HepG2 (cell line): ENCODE results near the gene EMILIN1. TPM values are rescaled to one million over a fixed set of nuclear protein-coding genes. Genes with fewer than 3 reads are reported as not detected.

Source experiments
- ATF4 ChIP-seq, 2 experiments: fragments of 450-650 bp in 1 of 2; sonication (generic) in 1 of 2; formaldehyde crosslinking; IDR thresholded peaks; 2 replicates each; pipeline versions ENCODE4 v1.5.0 to v1.8.0; 2020 to 2022; ENCODE audit warnings: mild to moderate bottlenecking in 1 of 2, missing genetic modification reagents in 1 of 2
- ATF7-NPFF ChIP-seq: sonication (generic); formaldehyde crosslinking; IDR thresholded peaks from 2 replicates; pipeline ENCODE4 v1.8.1; 2023; ENCODE audit warnings: mild to moderate bottlenecking, low read depth, missing genetic modification reagents, moderate library complexity
- CEBPZ ChIP-seq: IDR thresholded peaks from 2 replicates; pipeline ENCODE4 v1.6.1; 2012; ENCODE audit warnings: low read length, improper control_type of control experiment
- FOSL1 ChIP-seq: sonication (generic); formaldehyde crosslinking; IDR thresholded peaks from 2 replicates; pipeline ENCODE4 v1.9.0; 2021; ENCODE audit warnings: missing genetic modification reagents, borderline replicate concordance
- FOXP1 ChIP-seq, 2 experiments: fragments of 450-650 bp in 1 of 2; IDR thresholded peaks; 2 replicates each; pipeline ENCODE4 v1.6.1; 2017 to 2018; ENCODE audit warnings: antibody characterized with exemption in 1 of 2
- HNRNPH1 ChIP-seq: fragments of 200-400 bp; formaldehyde crosslinking; optimal IDR thresholded peaks from 2 replicates; pipeline ENCODE3; 2017; ENCODE audit warnings: mild to moderate bottlenecking, low read depth, low read length
- HNRNPUL1 ChIP-seq: fragments of 200-400 bp; formaldehyde crosslinking; IDR thresholded peaks from 2 replicates; pipeline ENCODE4 v1.6.1; 2017; ENCODE audit warnings: low read depth, mild to moderate bottlenecking, low read length, moderate library complexity
- KMT2B ChIP-seq: IDR thresholded peaks from 2 replicates; pipeline ENCODE4 v1.6.1; 2016; ENCODE audit warnings: missing genetic modification reagents, missing compliant biosample characterization
- MED8 ChIP-seq: sonication (generic); formaldehyde crosslinking; IDR thresholded peaks from 2 replicates; pipeline ENCODE4 v1.8.1; 2023; ENCODE audit warnings: mild to moderate bottlenecking, missing genetic modification reagents; ENCODE audit not compliant: insufficient replicate concordance
- NFE2L1 ChIP-seq: sonication (generic); formaldehyde crosslinking; IDR thresholded peaks from 2 replicates; pipeline ENCODE4 v1.4.0; 2020; ENCODE audit warnings: missing genetic modification reagents, mild to moderate bottlenecking, borderline replicate concordance
- NFE2L2 ChIP-seq: fragments of 150-350 bp; IDR thresholded peaks from 2 replicates; pipeline ENCODE4 v1.6.1; 2014; ENCODE audit warnings: low read length
- NFKB2 ChIP-seq: sonication (generic); formaldehyde crosslinking; IDR thresholded peaks from 2 replicates; pipeline ENCODE4 v1.4.0; 2020; ENCODE audit warnings: missing genetic modification reagents, borderline replicate concordance
- RCOR2 ChIP-seq: IDR thresholded peaks from 2 replicates; pipeline ENCODE4 v1.6.1; 2016; ENCODE audit warnings: missing biosample characterization, missing genetic modification reagents
- SMYD3 ChIP-seq: sonication (generic); formaldehyde crosslinking; IDR thresholded peaks from 2 replicates; pipeline ENCODE4 v1.8.1; 2023; ENCODE audit warnings: mild to moderate bottlenecking, missing genetic modification reagents
- ZBTB42 ChIP-seq: sonication (generic); formaldehyde crosslinking; IDR thresholded peaks from 2 replicates; pipeline ENCODE4 v1.5.0; 2020; ENCODE audit warnings: mild to moderate bottlenecking, missing genetic modification reagents
- polyA plus RNA-seq, 8 experiments: library from polyadenylated mRNA; depleted of rRNA in 3 of 8; stranded (reverse) in 7 of 8; unstranded in 1 of 8; fragments of >200 nt; fragmentation: Illumina TruSeq in 4 of 8; extraction: Trizol in 4 of 8; gene quantifications; 2 replicates each; pipeline versions ENCODE4 v1.2.1 to v1.2.3, GENCODE V29; 2011 to 2016; ENCODE audit warnings: low read depth in 4 of 8, missing spikeins in 1 of 8, mixed read lengths in 1 of 8; ENCODE audit not compliant: insufficient read depth in 1 of 8
- total RNA-seq, 5 experiments: library from RNA; depleted of rRNA; stranded (reverse); fragments of >200 nt; fragmentation: Illumina TruSeq; extraction: Trizol; gene quantifications; 2 replicates each; pipeline ENCODE4 v1.2.3, GENCODE V29; 2016; ENCODE audit warnings: low read depth in 1 of 5
- TF ChIP-seq, protein P1 (sequence below): sonication (generic); formaldehyde crosslinking; IDR thresholded peaks from 2 replicates; pipeline ENCODE4 v1.4.0; 2020; ENCODE audit warnings: missing genetic modification reagents
- TF ChIP-seq, protein P2 (sequence below): sonication (generic); formaldehyde crosslinking; IDR thresholded peaks from 2 replicates; pipeline ENCODE4 v1.8.1; 2023; ENCODE audit warnings: mild to moderate bottlenecking, missing genetic modification reagents
- TF ChIP-seq, protein P3 (sequence below): sonication (generic); formaldehyde crosslinking; IDR thresholded peaks from 2 replicates; pipeline ENCODE4 v1.4.0; 2020; ENCODE audit warnings: missing genetic modification reagents, borderline replicate concordance

Gene EMILIN1
- total and polyA plus RNA-seq, 2 of the 13 experiments (the other 11 are each of a cell fraction or from before 2014, with no cell fraction given), result 8.1 to 9.7 TPM

GRCh38 chr2:27071277-27071989 lies 7.0 kb upstream of the EMILIN1 start, which contains the start of gene OST4 (continued):
- TF ChIP-seq HNRNPUL1 (no peak), CEBPZ (no peak), FOXP1 (IDR thresholded peaks at IDR 0.05) (no peak), FOXP1 (CRISPR knock-in tag; IDR thresholded peaks at IDR 0.05) (no peak), MED8 (no peak), KMT2B (CRISPR knock-in tag) (peak; percentile 89), NFKB2 (CRISPR knock-in tag) (0 out of 2 replicates have a peak, but pooled peaks have one; percentile 18), RCOR2 (CRISPR knock-in tag) (no peak), SMYD3 (CRISPR knock-in tag) (peak; percentile 17; the same call in 1 of the 2 replicates), HNRNPH1 (no peak), NFE2L2 (no peak), FOSL1 (CRISPR knock-in tag) (no peak), ZBTB42 (CRISPR knock-in tag) (peak; percentile 94; the same call in 1 of the 2 replicates), ATF7-NPFF (CRISPR knock-in tag) (peak; percentile 63), ATF4 (CRISPR knock-in tag; IDR thresholded peaks at IDR 0.05) (no peak), NFE2L1 (no peak)
- TF ChIP-seq, protein P1, sequence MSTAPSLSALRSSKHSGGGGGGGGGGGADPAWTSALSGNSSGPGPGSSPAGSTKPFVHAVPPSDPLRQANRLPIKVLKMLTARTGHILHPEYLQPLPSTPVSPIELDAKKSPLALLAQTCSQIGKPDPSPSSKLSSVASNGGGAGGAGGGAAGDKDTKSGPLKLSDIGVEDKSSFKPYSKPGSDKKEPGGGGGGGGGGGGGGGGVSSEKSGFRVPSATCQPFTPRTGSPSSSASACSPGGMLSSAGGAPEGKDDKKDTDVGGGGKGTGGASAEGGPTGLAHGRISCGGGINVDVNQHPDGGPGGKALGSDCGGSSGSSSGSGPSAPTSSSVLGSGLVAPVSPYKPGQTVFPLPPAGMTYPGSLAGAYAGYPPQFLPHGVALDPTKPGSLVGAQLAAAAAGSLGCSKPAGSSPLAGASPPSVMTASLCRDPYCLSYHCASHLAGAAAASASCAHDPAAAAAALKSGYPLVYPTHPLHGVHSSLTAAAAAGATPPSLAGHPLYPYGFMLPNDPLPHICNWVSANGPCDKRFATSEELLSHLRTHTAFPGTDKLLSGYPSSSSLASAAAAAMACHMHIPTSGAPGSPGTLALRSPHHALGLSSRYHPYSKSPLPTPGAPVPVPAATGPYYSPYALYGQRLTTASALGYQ, result no peak
- TF ChIP-seq, protein P2, sequence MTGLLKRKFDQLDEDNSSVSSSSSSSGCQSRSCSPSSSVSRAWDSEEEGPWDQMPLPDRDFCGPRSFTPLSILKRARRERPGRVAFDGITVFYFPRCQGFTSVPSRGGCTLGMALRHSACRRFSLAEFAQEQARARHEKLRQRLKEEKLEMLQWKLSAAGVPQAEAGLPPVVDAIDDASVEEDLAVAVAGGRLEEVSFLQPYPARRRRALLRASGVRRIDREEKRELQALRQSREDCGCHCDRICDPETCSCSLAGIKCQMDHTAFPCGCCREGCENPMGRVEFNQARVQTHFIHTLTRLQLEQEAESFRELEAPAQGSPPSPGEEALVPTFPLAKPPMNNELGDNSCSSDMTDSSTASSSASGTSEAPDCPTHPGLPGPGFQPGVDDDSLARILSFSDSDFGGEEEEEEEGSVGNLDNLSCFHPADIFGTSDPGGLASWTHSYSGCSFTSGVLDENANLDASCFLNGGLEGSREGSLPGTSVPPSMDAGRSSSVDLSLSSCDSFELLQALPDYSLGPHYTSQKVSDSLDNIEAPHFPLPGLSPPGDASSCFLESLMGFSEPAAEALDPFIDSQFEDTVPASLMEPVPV (CRISPR knock-in tag), result no peak
- TF ChIP-seq, protein P3, sequence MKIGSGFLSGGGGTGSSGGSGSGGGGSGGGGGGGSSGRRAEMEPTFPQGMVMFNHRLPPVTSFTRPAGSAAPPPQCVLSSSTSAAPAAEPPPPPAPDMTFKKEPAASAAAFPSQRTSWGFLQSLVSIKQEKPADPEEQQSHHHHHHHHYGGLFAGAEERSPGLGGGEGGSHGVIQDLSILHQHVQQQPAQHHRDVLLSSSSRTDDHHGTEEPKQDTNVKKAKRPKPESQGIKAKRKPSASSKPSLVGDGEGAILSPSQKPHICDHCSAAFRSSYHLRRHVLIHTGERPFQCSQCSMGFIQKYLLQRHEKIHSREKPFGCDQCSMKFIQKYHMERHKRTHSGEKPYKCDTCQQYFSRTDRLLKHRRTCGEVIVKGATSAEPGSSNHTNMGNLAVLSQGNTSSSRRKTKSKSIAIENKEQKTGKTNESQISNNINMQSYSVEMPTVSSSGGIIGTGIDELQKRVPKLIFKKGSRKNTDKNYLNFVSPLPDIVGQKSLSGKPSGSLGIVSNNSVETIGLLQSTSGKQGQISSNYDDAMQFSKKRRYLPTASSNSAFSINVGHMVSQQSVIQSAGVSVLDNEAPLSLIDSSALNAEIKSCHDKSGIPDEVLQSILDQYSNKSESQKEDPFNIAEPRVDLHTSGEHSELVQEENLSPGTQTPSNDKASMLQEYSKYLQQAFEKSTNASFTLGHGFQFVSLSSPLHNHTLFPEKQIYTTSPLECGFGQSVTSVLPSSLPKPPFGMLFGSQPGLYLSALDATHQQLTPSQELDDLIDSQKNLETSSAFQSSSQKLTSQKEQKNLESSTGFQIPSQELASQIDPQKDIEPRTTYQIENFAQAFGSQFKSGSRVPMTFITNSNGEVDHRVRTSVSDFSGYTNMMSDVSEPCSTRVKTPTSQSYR, result peak; percentile 57
